Activated CD8-positive, alpha-beta memory T cell treated with anti-CD3 and anti-CD28 coated beads for 4 hours (primary cell): Measurements from ENCODE around the gene NT5DC2.

Experiments used
- DNase-seq, 2 donors: peaks; one replicate each; pipeline ENCODE4 v3.0.0-alpha.2; 2020; ENCODE audit warnings: low read depth in 2 of 2

Gene NT5DC2

DNA sequence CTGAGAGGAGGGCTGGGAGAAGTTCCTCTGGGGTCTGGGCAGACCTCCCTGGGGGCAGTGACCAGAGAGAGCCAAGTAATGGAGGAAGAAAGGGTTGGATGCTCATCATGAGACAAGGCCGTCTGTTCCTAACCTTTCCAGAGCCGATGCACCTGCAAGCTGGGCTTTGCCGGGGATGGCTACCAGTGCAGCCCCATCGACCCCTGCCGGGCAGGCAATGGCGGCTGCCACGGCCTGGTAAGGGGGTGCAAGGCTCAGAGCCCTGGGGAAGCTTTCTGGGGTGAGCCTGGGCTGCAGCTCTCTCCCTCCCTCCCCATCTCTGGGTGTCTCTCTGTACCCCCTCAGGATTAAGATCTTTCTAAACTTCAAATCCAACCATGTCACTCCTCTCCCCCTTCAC, 22.1 kb downstream of the NT5DC2 start:
- no peak for DNase-seq

GRCh38 chr3:52509753-52510328, 23.8 kb downstream of the NT5DC2 start:
- DNase-seq, result no peak

DNA sequence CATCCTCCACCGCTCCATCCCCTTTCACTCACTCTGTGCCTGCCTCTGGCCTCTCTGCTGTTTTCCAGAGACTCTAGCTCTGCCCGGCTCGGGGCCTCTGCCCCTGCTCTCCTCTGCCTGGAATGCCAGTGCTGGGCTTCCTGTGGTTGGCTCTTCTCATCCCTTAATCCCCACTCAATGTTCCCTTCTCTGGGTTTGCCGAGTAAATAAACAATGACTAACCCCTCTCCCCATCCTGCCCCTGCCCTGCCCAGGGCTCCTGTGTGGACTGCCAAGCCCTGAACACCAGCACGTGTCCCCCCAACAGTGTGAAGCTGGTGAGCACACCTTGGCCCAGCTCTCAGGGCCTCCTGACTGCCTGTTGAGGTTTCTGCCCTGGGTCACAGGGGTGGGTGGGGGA, 26.3 kb downstream of the NT5DC2 start:
- DNase-seq, result no peak

- no peak for DNase-seq
These were observed 27.2 kb downstream of the NT5DC2 start for GRCh38 chr3:52506266-52506966.

- DNase-seq, result no peak
These were observed 28.7 kb downstream of the NT5DC2 start for GRCh38 chr3:52504977-52505376.

DNA sequence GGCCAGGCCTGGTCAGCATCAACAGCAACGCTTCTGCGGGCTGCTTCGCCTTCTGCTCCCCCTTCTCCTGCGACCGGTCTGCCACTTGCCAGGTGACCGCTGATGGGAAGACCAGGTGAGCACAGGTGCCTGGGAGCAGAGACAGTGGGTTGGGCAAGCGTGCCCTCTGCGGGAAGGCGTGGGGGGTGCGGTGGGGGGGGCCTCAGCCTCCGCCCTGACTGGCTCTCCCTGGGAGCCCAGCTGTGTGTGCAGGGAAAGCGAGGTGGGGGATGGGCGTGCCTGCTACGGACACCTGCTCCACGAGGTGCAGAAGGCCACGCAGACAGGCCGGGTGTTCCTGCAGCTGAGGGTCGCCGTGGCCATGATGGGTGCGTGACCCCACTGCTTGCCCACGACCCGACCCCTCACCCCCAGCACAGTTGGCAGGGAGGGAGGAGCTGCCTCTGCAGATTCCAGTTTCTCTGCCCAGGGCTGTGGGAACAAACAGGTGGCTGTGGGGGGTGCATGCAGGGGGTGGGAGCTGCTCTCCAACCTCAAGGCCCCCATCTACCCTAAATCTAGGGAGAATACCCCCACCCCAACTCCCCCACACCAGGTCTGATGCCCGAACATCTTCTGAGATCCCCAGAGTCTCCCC, 29.8 kb downstream of the NT5DC2 start:
- DNase-seq, result no peak

DNA sequence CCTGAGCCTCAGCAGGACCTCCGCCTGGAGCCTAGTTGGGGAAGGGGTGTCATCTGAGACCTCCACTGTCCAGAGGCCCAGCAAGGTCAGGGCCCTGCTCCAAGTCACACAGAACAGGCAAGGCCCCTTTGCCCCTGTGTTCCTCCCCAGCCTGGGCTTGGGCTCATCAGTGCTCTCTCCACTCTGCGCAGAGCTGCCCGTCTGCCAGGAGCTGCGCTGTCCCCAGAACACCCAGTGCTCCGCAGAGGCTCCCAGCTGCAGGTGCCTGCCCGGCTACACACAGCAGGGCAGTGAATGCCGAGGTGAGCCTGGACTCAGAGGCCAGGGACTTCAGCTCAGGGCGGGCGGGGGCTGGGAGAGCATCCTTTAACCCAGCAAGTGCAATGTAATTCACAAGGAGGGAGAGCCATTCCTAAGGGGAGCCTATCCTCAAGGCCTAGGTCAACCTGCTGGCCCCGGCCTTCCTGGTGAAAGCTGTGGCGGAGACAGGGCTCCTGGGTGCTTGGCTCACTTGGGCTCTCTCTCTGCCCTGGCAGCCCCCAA, 30.8 kb downstream of the NT5DC2 start:
- DNase-seq, result no peak

DNA sequence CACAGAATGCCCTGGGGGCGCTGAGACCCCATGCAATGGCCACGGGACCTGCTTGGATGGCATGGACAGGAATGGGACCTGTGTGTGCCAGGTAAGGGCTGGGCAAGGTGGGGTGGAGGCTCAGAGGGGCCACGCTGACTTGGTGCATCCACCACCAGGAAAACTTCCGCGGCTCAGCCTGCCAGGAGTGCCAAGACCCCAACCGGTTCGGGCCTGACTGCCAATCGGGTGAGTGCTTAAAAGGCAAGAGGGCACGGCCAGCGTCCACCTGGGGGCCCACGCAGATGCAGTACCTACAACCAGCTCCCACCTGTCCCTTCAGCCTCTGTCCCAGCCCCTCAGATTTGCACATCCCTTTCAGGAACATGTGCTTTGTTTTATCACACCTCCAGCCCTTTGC, 31.7 kb downstream of the NT5DC2 start:
- no peak for DNase-seq

- DNase-seq, result no peak
These were observed 32.6 kb downstream of the NT5DC2 start for GRCh38 chr3:52501046-52501445.

GRCh38 chr3:52498137-52499054, 35.3 kb downstream of the NT5DC2 start:
- no peak for DNase-seq

DNA sequence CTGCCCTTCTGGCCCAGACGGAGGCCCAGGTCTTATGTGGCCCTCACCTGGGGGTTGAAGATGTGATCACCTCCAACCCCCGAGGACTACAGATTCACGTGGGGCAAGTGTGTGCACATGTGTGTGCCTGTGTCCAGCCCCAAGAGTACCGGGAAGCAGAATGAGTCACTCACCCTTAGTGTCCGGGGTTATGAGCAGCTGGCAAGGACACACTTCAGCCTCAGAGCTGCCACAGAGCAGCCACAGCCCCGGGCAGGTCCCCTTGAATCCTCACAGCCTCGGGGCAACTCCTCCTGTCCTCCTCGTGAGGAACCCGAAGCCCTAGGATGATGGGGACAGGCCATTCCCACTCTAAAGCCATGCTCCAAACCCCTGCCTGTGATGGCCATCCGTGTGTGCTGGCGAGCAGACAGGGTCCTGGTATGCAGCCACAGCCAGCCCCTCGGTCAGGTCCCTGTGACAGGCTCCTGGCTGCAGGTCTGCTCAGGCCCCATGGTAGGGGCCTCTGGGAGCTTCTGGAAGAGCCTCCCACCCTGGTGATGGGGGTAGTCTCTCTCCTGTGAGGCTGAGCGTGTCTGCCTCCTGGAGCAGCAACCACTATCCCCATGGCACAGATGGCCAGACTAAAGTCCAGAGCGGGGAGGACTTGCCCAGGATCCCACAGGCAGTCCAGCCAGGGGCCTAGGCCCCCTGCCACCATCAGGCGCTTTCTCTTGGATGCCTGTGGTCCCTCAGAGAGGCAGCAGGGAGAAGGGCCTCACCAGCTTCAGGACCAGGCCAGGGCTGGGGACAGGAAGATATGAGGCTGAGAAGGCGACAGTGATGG, 37.7 kb downstream of the NT5DC2 start:
- no peak for DNase-seq

DNA sequence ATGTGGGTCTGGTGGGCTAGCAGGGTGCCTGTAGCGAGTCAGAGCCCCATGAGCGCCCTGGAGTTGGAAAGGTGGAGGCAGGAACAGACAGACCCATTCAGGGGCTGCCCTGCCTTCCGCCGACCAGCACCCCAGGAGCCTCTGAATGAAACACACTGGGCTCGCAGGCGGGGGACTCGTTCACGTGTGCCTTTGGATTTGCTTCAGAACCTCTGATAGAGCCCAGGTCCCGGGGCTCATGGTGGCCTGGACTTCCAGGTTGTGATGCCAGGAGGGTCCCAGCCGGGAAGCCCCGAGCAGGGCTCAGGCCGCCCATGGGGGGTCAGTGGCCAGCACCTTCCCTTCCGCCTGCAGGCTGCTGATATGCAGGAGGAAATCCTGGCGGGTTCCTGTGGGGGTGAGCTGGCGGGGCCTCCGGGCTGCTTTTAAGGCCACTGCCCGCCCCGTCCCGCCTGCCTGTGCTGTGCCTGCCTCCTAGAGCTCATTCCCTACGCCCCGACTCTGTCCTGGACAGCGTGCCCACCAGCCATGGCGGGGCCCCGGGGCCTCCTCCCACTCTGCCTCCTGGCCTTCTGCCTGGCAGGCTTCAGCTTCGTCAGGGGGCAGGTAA, 38.7 kb downstream of the NT5DC2 start, which contains the start of gene STAB1:
TSS of gene STAB1 (plus strand) at position 453 of the 610 bp plus-strand sequence. CDS start at position 529, 76 bp downstream.
- no peak for DNase-seq

- DNase-seq, result no peak
These were observed 39.2 kb downstream of the NT5DC2 start for GRCh38 chr3:52494445-52494844.

GRCh38 chr3:52493232-52494017, 40.2 kb downstream of the NT5DC2 start:
- no peak for DNase-seq

- DNase-seq, result no peak
These were observed 41.6 kb downstream of the NT5DC2 start for GRCh38 chr3:52492059-52492458.

GRCh38 chr3:52490939-52491526, 42.6 kb downstream of the NT5DC2 start:
- no peak for DNase-seq

DNA sequence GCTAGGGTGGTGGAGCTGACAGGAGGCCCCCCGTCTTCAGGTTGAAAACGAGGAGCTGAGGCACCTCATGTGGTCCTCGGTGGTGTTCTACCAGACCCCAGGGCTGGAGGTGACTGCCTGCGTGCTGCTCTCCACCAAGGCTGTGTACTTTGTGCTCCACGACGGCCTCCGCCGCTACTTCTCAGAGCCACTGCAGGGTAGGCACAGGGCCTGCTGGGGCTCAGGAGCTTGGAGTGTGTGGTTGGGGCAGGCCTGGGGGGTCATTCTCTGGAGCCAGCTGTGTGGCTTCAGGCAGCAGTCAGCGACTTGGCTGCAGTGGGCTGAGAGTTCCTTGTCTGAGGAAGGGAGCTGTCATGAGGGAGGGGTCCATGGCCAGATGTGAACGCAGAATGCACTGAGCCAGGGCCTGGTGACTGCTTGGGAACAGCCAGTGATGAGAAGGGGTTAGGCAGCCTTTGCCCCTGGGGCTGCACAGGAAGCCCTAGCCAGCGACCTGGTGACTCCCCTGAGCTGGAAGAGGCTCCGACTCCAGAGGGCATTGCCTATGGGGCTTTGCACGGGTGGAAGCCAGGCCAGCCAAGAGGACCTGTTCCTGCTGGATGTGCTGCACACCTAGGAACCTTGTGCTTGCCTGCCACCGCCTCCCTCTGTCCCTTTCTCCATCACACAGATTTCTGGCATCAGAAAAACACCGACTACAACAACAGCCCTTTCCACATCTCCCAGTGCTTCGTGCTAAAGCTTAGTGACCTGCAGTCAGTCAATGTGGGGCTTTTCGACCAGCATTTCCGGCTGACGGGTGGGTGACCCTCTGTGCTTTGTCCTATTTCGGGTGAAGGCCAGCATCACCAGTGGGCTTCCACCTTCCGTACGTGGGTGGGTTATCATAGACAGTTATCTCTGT, 43.4 kb downstream of the NT5DC2 start:
- no peak for DNase-seq

GRCh38 chr3:52489453-52489852, 44.2 kb downstream of the NT5DC2 start:
- DNase-seq, result no peak
